ENCODE data around the gene ZNF638.

- TF ChIP-seq CTCF (IDR thresholded peaks at IDR 0.05), result no peak
- TF ChIP-seq POLR2A (IDR thresholded peaks at IDR 0.05), result no peak
Observed at GRCh38 chr2:71340176-71340575, 8.6 kb downstream of the ZNF638 start.
